Endothelial cell of umbilical vein (primary cell): ENCODE measurements around the gene TMEM132A. TPM values are rescaled to one million over a fixed set of nuclear protein-coding genes. Genes with fewer than 3 reads are reported as not detected.

Source experiments
- BruUV-seq: library from RNA; stranded (reverse); fragments of 400-500 nt; replicated peaks from 2 replicates; lab custom pipeline; 2021; lab: Mats Ljungman, UMichigan
- CTCF ChIA-PET: fragments of 300-600, 350-600 bp; sonication (Branson Sonifier 250); formaldehyde crosslinking; loops from one replicate; lab custom pipeline; 2021; ENCODE audit warnings: antibody characterized with exemption, inconsistent platforms; lab: Charles Lee
- POLR2A ChIA-PET: fragments of 300-600, 350-600 bp; sonication (Branson Sonifier 250); formaldehyde crosslinking; loops from one replicate; lab custom pipeline; 2021; ENCODE audit warnings: antibody characterized with exemption, inconsistent platforms; lab: Charles Lee
- DNase-seq: peaks from one replicate; pipeline ENCODE4 v3.0.0-alpha.2; 2011; ENCODE audit warnings: low read depth, low spot score
- FAIRE-seq: peaks from 2 replicates; lab custom pipeline; 2011; peaks lifted over from hg19 to GRCh38; lab: Jason Lieb, UNC
- H2AFZ ChIP-seq: 2 replicates; pipeline ENCODE4 v1.6.0; 2012; ENCODE audit warnings: low read depth, low read length, control low read depth, inconsistent platforms
- H3K27ac ChIP-seq: 2 replicates; pipeline ENCODE4 v1.5.1; 2011; ENCODE audit warnings: low read depth, mild to moderate bottlenecking, control low read depth, low read length, moderate library complexity; ENCODE audit not compliant: insufficient read depth
- H3K27me3 ChIP-seq, 2 experiments: 2 replicates each; pipeline versions ENCODE4 v1.6.0 to v1.6.1; 2011; ENCODE audit warnings: low read length in 2 of 2, mixed read lengths in 1 of 2; ENCODE audit not compliant: control insufficient read depth in 2 of 2, insufficient read depth in 2 of 2
- H3K36me3 ChIP-seq, 2 experiments: 2 replicates in 1 of 2; 3 replicates in 1 of 2; pipeline ENCODE4 v1.5.1; 2011; ENCODE audit warnings: low read length in 2 of 2, mild to moderate bottlenecking in 1 of 2, moderate library complexity in 1 of 2; ENCODE audit not compliant: control insufficient read depth in 2 of 2, insufficient read depth in 2 of 2; ENCODE audit errors: extremely low read depth in 1 of 2
- H3K4me1 ChIP-seq: 3 replicates; pipeline ENCODE4 v1.5.1; 2011; ENCODE audit warnings: mild to moderate bottlenecking, low read length; ENCODE audit not compliant: control insufficient read depth, insufficient read depth; ENCODE audit errors: extremely low read depth
- H3K4me2 ChIP-seq: 2 replicates; pipeline ENCODE4 v1.6.1; 2011; ENCODE audit warnings: low read length, control low read depth, mixed read lengths; ENCODE audit not compliant: insufficient read depth
- H3K4me3 ChIP-seq, 3 experiments: fragments of 200-600 bp in 1 of 3; sonication (generic), shearing (Covaris generic) in 1 of 3; replicated peaks in 1 of 3; 2 replicates each; pipeline ENCODE4 v1.5.1; 2011 to 2016; ENCODE audit warnings: control low read depth in 3 of 3, low read length in 3 of 3, mild to moderate bottlenecking in 2 of 3, inconsistent platforms in 1 of 3, low read depth in 1 of 3, moderate library complexity in 1 of 3; ENCODE audit not compliant: insufficient read depth in 1 of 3
- H3K79me2 ChIP-seq: 2 replicates; pipeline ENCODE4 v1.6.0; 2012; ENCODE audit warnings: low read length, inconsistent platforms; ENCODE audit not compliant: control insufficient read depth, insufficient read depth
- H3K9ac ChIP-seq: replicated peaks from 2 replicates; pipeline ENCODE3; 2011; ENCODE audit warnings: low read length, control low read depth; ENCODE audit not compliant: insufficient read depth; ENCODE audit errors: extremely low read depth
- H3K9me1 ChIP-seq: replicated peaks from 3 replicates; pipeline ENCODE4 v1.6.0; 2011; ENCODE audit warnings: mild to moderate bottlenecking, low read length; ENCODE audit not compliant: control insufficient read depth, insufficient read depth; ENCODE audit errors: extremely low read depth
- H3K9me3 ChIP-seq: replicated peaks from 2 replicates; pipeline ENCODE4 v1.5.1; 2012; ENCODE audit warnings: low read length, inconsistent platforms; ENCODE audit not compliant: control insufficient read depth, insufficient read depth
- H4K20me1 ChIP-seq: replicated peaks from 2 replicates; pipeline ENCODE3; 2011; ENCODE audit warnings: mild to moderate bottlenecking, low read length; ENCODE audit not compliant: control insufficient read depth, insufficient read depth; ENCODE audit errors: extremely low read depth
- CTCF ChIP-seq, 2 donors: IDR thresholded peaks; 1 replicate in 1 of 2; 2 replicates in 1 of 2; pipeline ENCODE4 v1.5.1; 2011; ENCODE audit warnings: low read length in 2 of 2, mild to moderate bottlenecking in 2 of 2, moderate library complexity in 2 of 2, control low read depth in 1 of 2, inconsistent platforms in 1 of 2, low read depth in 1 of 2; ENCODE audit not compliant: insufficient read depth in 1 of 2; ENCODE audit errors: extremely low read depth in 1 of 2
- EZH2 ChIP-seq: IDR thresholded peaks from 2 replicates; pipeline ENCODE4 v1.6.1; 2012; ENCODE audit warnings: borderline replicate concordance, low read depth, mild to moderate bottlenecking, moderate library complexity, low read length, inconsistent platforms; ENCODE audit not compliant: severe bottlenecking
- FOS ChIP-seq: IDR thresholded peaks from 2 replicates; pipeline ENCODE4 v1.6.1; 2011; ENCODE audit warnings: mild to moderate bottlenecking, low read length, moderate library complexity, borderline replicate concordance; ENCODE audit not compliant: insufficient read depth
- GATA2 ChIP-seq: IDR thresholded peaks from 2 replicates; pipeline ENCODE4 v1.7.0; 2011; ENCODE audit warnings: low read depth, mild to moderate bottlenecking, moderate library complexity, mixed read lengths, low read length; ENCODE audit not compliant: insufficient read length, insufficient read depth
- JUN ChIP-seq: IDR thresholded peaks from 2 replicates; pipeline ENCODE4 v1.6.1; 2011; ENCODE audit warnings: borderline replicate concordance, low read depth; ENCODE audit not compliant: insufficient read length, insufficient read depth
- MAX ChIP-seq: IDR thresholded peaks from 2 replicates; pipeline ENCODE4 v1.6.1; 2011; ENCODE audit not compliant: insufficient read depth, insufficient read length
- MYC ChIP-seq: IDR thresholded peaks from one replicate; pipeline ENCODE4 v1.6.1; 2011; ENCODE audit warnings: mild to moderate bottlenecking, low read depth, low read length
- POLR2A ChIP-seq: IDR thresholded peaks from 2 replicates; pipeline ENCODE4 v1.6.1; 2012; ENCODE audit warnings: low read depth, mild to moderate bottlenecking, control low read depth, low read length
- POLR2AphosphoS5 ChIP-seq: IDR thresholded peaks from 2 replicates; pipeline ENCODE4 v1.6.1; 2012; ENCODE audit warnings: low read depth, mild to moderate bottlenecking, control low read depth, low read length, moderate library complexity; ENCODE audit not compliant: insufficient read depth
- dilution Hi-C: fragments of 300-500 bp; cut with MboI; formaldehyde crosslinking; loops from one replicate; pipeline ENCODE4 v1.15.0; 2019; ENCODE audit warnings: low sequenced_read_pairs; ENCODE audit not compliant: extremely low pct_ligation_motif_present
- intact Hi-C: fragments of 100-400 bp; cut with micrococcal nuclease; formaldehyde crosslinking; loops from one replicate; pipeline ENCODE4 v1.10.0; 2022
- polyA plus RNA-seq, 4 experiments: library from polyadenylated mRNA; depleted of rRNA in 3 of 4; stranded (reverse) in 3 of 4; unstranded in 1 of 4; fragments of >200 nt; gene quantifications; 2 replicates each; pipeline versions ENCODE4 v1.2.1 to v1.2.3, GENCODE V29; 2011 to 2012; ENCODE audit warnings: missing spikeins in 1 of 4
- total RNA-seq: library from RNA; stranded (reverse); gene quantifications from 2 replicates; pipeline ENCODE4 v1.2.3, GENCODE V29; 2021

The TMEM132A gene
- total and polyA plus RNA-seq, 2 donors (not counting 3 experiments of a cell fraction or from before 2014, with no cell fraction given): 74.3 to 106 TPM

- DNase-seq (no peak), FAIRE-seq (no peak)
- dilution Hi-C loops: no loop called here
- Histone ChIP-seq H3K9ac (no peak overlapping the region), H3K79me2 (no peaks in the 10 kb centered on the region), H3K27ac (no peak overlapping the region), H3K4me3 (no peak overlapping the region), H3K9me1 (no peaks in the 10 kb centered on the region), H2AFZ (no peak overlapping the region), H4K20me1 (no peaks in the 10 kb centered on the region), H3K9me3 (no peaks in the 10 kb centered on the region), H3K4me1 (no peaks in the 10 kb centered on the region), H3K27me3 (peaks cover 0 to 3% of the 10 kb centered on the region in 2 experiments), H3K4me2 (no peak overlapping the region), H3K36me3 (no peaks in the 10 kb centered on the region)
- intact Hi-C loops: no loop called here
- TF ChIP-seq GATA2 (no peak), POLR2AphosphoS5 (no peak), CTCF (IDR thresholded peaks at IDR 0.05; ENCODE audit: extremely low read depth in 1 of 2, insufficient read depth in 1 of 2, low read depth in 1 of 2, low read length in 2 of 2) (no peak), FOS (no peak), MYC (no peak), JUN (no peak), EZH2 (no peak), POLR2A (no peak), MAX (no peak)
- ChIA-PET POLR2A (no interaction called here), CTCF (interaction anchor here (1.2 kb wide), 1 partner anchor 12 kb away, joined by 3 read pairs; no protein-coding TSS in a partner anchor)
- BruUV-seq: no TSS peak
These were observed 57.9 kb downstream of the TMEM132A start for GRCh38 chr11:60982184-60982583.
